ENCODE data around the gene DEPDC5.

DEPDC5 gene

GRCh38 chr22:31882971-31883370 is 129.2 kb downstream of the DEPDC5 start:
- TF ChIP-seq CTCF (IDR thresholded peaks at IDR 0.05): no peak

GRCh38 chr22:31883989-31884388 is 130.2 kb downstream of the DEPDC5 start:
- no peak for TF ChIP-seq CTCF (IDR thresholded peaks at IDR 0.05)

GRCh38 chr22:31891366-31892079 is 137.7 kb downstream of the DEPDC5 start:
- no peak for TF ChIP-seq CTCF (IDR thresholded peaks at IDR 0.05)

GRCh38 chr22:31892080-31892433 is 138.2 kb downstream of the DEPDC5 start:
- no peak for TF ChIP-seq CTCF (IDR thresholded peaks at IDR 0.05)

GRCh38 chr22:31893460-31893859 is 139.6 kb downstream of the DEPDC5 start:
- no peak for TF ChIP-seq CTCF (IDR thresholded peaks at IDR 0.05)

- TF ChIP-seq CTCF (IDR thresholded peaks at IDR 0.05): no peak
Observed at GRCh38 chr22:31895411-31896123, 141.7 kb downstream of the DEPDC5 start.

- TF ChIP-seq CTCF (IDR thresholded peaks at IDR 0.05): no peak
Observed at GRCh38 chr22:31896472-31896871, 142.7 kb downstream of the DEPDC5 start.

Measured in LNCAP (cell line).